GM10266 (cell line): ENCODE results near the gene CEP57.

Experiments used
- DNase-seq: peaks from one replicate; pipeline ENCODE4 v3.0.0; 2012; ENCODE audit errors: extremely low spot score
- TF ChIP-seq, protein P1 (sequence below): IDR thresholded peaks from 2 replicates; pipeline ENCODE4 v1.5.1; 2012; ENCODE audit warnings: mild to moderate bottlenecking, low read depth; ENCODE audit not compliant: control insufficient read depth, insufficient read depth; ENCODE audit errors: missing control alignments

CEP57 gene

GRCh38 chr11:95816037-95816436 is 25.7 kb downstream of the CEP57 start:
- TF ChIP-seq, protein P1, sequence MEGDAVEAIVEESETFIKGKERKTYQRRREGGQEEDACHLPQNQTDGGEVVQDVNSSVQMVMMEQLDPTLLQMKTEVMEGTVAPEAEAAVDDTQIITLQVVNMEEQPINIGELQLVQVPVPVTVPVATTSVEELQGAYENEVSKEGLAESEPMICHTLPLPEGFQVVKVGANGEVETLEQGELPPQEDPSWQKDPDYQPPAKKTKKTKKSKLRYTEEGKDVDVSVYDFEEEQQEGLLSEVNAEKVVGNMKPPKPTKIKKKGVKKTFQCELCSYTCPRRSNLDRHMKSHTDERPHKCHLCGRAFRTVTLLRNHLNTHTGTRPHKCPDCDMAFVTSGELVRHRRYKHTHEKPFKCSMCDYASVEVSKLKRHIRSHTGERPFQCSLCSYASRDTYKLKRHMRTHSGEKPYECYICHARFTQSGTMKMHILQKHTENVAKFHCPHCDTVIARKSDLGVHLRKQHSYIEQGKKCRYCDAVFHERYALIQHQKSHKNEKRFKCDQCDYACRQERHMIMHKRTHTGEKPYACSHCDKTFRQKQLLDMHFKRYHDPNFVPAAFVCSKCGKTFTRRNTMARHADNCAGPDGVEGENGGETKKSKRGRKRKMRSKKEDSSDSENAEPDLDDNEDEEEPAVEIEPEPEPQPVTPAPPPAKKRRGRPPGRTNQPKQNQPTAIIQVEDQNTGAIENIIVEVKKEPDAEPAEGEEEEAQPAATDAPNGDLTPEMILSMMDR, result no peak
- no peak for DNase-seq

DNA sequence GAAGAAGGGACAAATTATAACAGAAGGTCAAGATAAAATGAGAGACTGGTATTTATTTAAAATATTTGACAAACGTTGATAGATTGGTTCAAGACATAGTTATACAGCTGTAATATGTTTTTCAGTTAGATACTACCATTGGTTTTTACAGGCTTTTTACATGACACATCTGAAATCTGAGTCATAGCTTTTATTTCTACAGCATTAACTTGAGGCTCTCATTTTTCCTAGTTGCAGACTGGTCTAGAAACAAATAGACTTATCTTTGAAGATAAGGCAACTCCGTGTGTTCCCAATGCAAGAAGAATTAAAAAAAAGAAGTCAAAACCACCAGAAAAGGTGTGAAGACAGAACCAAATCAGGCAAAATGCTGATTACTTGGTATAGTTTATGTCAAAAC is 31.3 kb downstream of the CEP57 start:
- no peak for DNase-seq
- TF ChIP-seq, protein P1, result no peak

DNA sequence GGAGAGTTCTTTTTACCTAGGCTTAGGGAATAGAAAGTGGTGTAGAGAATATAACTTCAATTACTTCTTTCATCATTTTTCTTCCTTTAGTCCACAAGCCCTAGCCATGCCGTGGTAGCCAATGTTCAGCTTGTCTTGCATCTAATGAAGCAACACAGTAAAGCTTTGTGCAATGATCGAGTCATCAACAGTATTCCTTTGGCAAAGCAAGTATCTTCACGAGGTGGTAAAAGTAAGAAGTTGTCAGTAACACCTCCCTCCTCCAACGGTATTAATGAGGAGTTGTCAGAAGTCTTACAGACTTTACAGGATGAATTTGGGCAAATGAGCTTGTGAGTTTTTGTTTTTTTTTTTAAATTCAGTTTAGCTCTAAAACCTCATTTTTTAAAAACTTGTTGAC is 37.4 kb downstream of the CEP57 start:
- TF ChIP-seq, protein P1, result no peak
- no peak for DNase-seq

DNA sequence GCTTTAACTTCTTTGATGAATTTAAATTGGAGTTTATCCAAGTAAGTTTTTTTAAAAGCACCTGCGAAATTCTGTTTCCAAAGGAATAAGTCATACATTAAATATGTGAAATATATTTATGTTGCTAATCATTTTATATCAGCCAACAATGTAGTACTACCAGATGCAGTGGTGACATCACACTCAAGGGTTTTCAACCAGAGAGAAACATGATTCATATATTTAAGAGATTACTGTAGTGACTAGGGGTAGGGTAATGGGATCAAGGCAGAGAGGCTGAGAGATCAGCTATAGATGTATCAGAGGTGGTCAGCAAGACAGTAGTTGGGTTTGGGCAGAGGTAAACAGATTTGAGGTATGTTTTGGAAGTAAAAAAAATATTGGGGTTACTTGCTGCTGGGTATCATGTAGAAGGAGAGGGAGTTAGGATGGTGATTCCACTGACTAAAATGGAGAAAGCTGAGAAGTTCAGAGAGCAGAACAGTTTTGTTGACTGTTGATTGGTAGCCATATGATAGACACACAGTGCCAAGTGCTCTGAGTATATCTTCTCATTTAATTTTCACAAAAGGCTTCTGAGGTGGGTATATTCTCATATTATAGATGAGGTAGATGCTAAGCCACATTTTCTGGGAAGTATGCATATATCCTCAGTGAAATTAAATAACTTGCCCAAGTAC is 39.4 kb downstream of the CEP57 start:
- no peak for DNase-seq
- TF ChIP-seq, protein P1, result no peak

DNA sequence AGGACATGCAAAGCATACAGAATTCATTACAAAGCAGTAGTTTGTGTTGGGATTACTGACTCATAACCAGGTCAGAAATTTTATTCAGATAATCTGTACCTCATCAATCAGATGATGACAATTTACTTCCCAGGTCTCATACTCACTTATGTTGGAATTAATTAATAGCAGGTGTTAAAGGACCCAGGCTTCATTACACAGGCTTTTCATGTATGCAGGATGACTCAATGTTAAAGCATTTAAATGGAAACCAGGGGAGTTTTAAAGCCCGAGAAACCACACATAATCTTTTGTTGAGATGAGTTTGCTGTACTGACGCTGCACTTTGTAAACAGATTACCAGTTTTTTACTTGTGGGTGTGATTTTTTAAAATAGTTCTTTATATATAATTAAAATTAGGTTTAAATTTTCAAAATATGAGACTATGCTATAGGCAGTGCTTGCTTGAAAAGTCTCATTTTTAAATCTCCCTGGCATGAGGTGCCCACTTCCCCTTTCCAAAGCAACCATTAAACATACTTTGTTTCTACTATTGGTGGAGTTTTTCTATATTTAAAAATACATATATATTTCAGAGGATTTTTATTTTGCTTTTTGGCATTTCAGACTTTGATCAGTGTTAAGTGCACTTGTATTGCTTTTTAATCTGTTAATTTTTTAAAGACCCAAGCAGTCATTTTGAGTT is 41.0 kb downstream of the CEP57 start:
- no peak for DNase-seq

DNA sequence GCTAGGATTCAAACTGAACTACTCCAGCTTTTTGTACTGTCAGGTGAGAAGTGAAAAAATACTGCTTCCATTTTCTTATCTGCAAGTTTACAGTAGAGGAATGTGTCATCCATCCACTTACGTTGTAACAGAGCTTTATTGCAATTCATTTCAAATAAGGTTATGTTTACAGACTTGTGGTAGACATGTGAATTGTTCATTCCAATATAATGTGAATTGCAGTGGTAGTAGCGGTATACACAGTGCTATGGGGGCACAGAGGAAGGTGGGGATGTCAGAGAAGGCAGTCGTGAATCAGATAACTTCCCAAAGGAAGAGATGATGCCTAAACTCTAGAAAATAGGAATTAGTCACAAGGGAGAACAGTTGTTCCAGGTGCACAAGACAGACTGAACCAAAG is 42.5 kb downstream of the CEP57 start:
- DNase-seq, result no peak
- TF ChIP-seq, protein P1, result no peak

More for the DNA sequence above, 41.0 kb downstream of the CEP57 start:
- TF ChIP-seq, protein P1, result no peak

- no peak for DNase-seq
- TF ChIP-seq, protein P1, result no peak
Observed at GRCh38 chr11:95833378-95833777, 43.1 kb downstream of the CEP57 start.
